Breast epithelium (tissue), 4 donors: Measurements from ENCODE around the gene TUBGCP2. TPM values are rescaled to one million over a fixed set of nuclear protein-coding genes. Genes with fewer than 3 reads are reported as not detected.

ENCODE experiments used
- DNase-seq, 2 donors: peaks; one replicate each; pipeline ENCODE4 v3.0.0-alpha.2; 2019; ENCODE audit warnings: low spot score in 2 of 2
- H3K27ac ChIP-seq, 2 donors: fragments of 200-600 bp; sonication (generic) in 1 of 2; one replicate each; pipeline ENCODE4 v1.5.1; 2016 to 2019; ENCODE audit warnings: mild to moderate bottlenecking in 1 of 2
- H3K27me3 ChIP-seq, 2 donors: fragments of 200-600 bp; sonication (generic) in 1 of 2; one replicate each; pipeline versions ENCODE4 v1.5.1 to v1.6.0; 2017 to 2019; ENCODE audit warnings: control low read depth in 1 of 2, mild to moderate bottlenecking in 1 of 2
- H3K36me3 ChIP-seq: fragments of 200-600 bp; one replicate; pipeline ENCODE4 v1.5.1; 2019
- H3K4me1 ChIP-seq, 2 donors: fragments of 200-600 bp; sonication (generic); one replicate each; pipeline ENCODE4 v1.5.1; 2016 to 2019; ENCODE audit warnings: control low read depth in 1 of 2
- H3K4me3 ChIP-seq, 3 donors: fragments of 200-600 bp; sonication (generic); 1 replicate in 2 of 3; 2 replicates in 1 of 3; pipeline ENCODE4 v1.5.1; 2016 to 2019; ENCODE audit warnings: mild to moderate bottlenecking in 3 of 3, moderate library complexity in 2 of 3
- H3K9me3 ChIP-seq, 2 donors: fragments of 200-600 bp; sonication (generic) in 1 of 2; one replicate each; pipeline ENCODE4 v1.5.1; 2016 to 2019; ENCODE audit warnings: control low read depth in 1 of 2
- POLR2A ChIP-seq: fragments of 450-650 bp; IDR thresholded peaks from one replicate; pipeline ENCODE4 v1.6.1; 2016; ENCODE audit warnings: antibody characterized with exemption, mild to moderate bottlenecking, moderate library complexity
- POLR2AphosphoS5 ChIP-seq, 3 donors: sonication (generic); formaldehyde crosslinking; IDR thresholded peaks; one replicate each; pipeline ENCODE4 v1.6.1; 2017; ENCODE audit warnings: antibody characterized with exemption in 3 of 3
- intact Hi-C: fragments of 100-400 bp; cut with DNase I; formaldehyde crosslinking; loops from one replicate; pipeline ENCODE4 v1.15.1; 2023; ENCODE audit warnings: low total_unique reads
- total RNA-seq, 3 donors: library from RNA; depleted of rRNA; stranded (reverse); fragments of >200 nt; gene quantifications; one replicate each; pipeline ENCODE4 v1.1.0, GENCODE V29; 2016
- TF ChIP-seq, protein P1 (sequence below), 3 donors: fragments of 450-650 bp; IDR thresholded peaks; one replicate each; pipeline ENCODE4 v1.5.1; 2016 to 2017; ENCODE audit warnings: antibody characterized with exemption in 3 of 3, mild to moderate bottlenecking in 3 of 3, moderate library complexity in 3 of 3

TUBGCP2 gene
- total RNA-seq, 3 donors from 2014 or later: 33.6 to 40.0 (median 39.5) TPM

DNA sequence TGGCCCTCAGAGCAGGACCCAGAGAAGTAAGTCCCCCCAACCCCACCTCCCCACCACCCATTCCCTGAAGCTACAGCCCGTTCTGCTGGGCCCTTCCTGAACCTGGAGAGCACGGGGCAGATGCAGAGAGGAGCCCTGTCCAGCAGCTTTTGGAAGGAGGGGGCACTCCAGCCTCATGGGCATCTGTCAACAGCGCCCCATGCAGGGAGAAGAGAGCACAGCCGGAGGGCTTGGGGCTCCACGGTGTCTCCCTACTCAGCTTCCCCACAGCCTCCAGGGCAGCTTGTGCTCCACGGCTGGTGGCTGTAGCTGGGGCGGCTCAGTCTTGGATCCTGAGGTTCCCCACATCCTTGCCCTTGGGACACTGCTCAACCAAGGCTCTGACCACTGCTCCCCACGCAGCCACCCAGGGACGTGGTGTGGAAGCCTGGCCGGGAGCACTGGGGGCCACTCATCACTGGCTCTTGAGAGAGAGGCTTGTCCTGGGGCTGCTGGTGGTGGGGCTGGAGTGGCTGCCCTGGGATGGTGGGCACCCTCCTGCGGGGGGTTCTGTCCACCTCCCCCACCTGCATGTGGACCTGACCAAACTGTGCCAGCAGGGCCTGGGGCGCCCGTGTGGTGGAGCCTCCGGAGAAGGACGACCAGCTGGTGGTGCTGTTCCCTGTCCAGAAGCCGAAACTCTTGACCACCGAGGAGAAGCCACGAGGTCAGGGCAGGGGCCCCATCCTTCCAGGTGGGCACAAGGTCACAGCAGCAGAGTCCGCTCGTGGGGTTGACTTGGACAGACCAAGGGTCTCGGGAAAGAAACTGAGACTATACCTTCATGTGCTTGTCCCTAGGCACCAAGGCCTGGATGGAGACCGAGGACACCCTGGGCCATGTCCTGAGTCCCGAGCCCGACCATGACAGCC, 43.0 kb upstream of the TUBGCP2 start:
- Histone ChIP-seq H3K27ac (no peak overlapping the region), H3K36me3 (no peaks in the 10 kb centered on the region), H3K27me3 (peaks cover 6 to 25% of the 10 kb centered on the region in 2 donors), H3K4me1 (peaks cover 0 to 2% of the 10 kb centered on the region in 2 donors), H3K4me3 (no peak overlapping the region), H3K9me3 (no peaks in the 10 kb centered on the region)
- TF ChIP-seq, protein P1, sequence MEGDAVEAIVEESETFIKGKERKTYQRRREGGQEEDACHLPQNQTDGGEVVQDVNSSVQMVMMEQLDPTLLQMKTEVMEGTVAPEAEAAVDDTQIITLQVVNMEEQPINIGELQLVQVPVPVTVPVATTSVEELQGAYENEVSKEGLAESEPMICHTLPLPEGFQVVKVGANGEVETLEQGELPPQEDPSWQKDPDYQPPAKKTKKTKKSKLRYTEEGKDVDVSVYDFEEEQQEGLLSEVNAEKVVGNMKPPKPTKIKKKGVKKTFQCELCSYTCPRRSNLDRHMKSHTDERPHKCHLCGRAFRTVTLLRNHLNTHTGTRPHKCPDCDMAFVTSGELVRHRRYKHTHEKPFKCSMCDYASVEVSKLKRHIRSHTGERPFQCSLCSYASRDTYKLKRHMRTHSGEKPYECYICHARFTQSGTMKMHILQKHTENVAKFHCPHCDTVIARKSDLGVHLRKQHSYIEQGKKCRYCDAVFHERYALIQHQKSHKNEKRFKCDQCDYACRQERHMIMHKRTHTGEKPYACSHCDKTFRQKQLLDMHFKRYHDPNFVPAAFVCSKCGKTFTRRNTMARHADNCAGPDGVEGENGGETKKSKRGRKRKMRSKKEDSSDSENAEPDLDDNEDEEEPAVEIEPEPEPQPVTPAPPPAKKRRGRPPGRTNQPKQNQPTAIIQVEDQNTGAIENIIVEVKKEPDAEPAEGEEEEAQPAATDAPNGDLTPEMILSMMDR (IDR thresholded peaks at IDR 0.05): no peak
- TF ChIP-seq POLR2AphosphoS5 (IDR thresholded peaks at IDR 0.05): no peak
- no peak for TF ChIP-seq POLR2A
- no peak for DNase-seq
- intact Hi-C loops: no loop called here

- intact Hi-C loops: no loop called here
- Histone ChIP-seq H3K36me3 (no peaks in the 10 kb centered on the region), H3K9me3 (no peaks in the 10 kb centered on the region), H3K4me1 (no peaks in the 10 kb centered on the region), H3K27ac (no peak overlapping the region), H3K4me3 (no peak overlapping the region), H3K27me3 (peaks cover 6 to 31% of the 10 kb centered on the region in 2 donors)
- no peak for TF ChIP-seq POLR2A
- TF ChIP-seq POLR2AphosphoS5 (IDR thresholded peaks at IDR 0.05): no peak
- TF ChIP-seq, protein P1 (IDR thresholded peaks at IDR 0.05): no peak
- DNase-seq: no peak
Measured at GRCh38 chr10:133350950-133351329, 42.3 kb upstream of the TUBGCP2 start.

DNA sequence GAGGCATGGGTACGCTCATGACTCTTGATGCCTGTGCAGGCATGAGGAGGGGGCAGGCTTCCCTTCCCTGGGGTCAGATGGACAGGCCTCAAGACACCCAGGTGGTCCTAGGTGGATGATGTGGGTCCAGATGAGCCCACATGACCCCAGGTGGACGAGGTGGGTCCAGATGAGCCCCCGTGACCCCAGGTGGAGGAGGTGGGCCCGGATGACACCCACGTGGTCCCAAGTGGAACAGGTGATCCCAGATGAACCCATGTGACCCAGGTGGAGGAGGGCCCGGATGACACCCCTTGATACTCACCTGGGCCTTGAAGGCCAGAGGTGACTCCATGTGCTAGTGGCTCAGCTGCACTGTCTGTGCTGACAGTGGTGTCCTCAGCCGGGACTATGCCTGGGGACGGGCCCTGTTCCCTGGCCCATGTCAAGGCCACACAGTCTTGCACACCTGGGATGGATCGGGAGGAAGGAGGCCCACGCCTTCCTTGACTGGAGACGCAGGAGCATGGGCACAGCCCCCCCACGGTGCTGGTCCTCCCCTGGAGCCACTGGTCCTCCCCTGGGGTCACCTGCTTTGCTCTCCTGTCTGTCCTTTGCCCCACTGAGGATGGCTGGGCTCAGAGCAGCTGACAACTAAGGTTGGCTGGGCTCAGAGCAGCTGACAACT, 41.7 kb upstream of the TUBGCP2 start:
- intact Hi-C loops: no loop called here
- no peak for DNase-seq
- Histone ChIP-seq H3K36me3 (no peaks in the 10 kb centered on the region), H3K27ac (no peak overlapping the region), H3K4me3 (no peak overlapping the region), H3K9me3 (no peaks in the 10 kb centered on the region), H3K4me1 (no peaks in the 10 kb centered on the region), H3K27me3 (peaks cover 6 to 36% of the 10 kb centered on the region in 2 donors)
- no peak for TF ChIP-seq POLR2AphosphoS5 (IDR thresholded peaks at IDR 0.05)
- TF ChIP-seq, protein P1 (IDR thresholded peaks at IDR 0.05): no peak
- TF ChIP-seq POLR2A: no peak

GRCh38 chr10:133349577-133350011, 40.9 kb upstream of the TUBGCP2 start:
- DNase-seq: no peak
- no peaks in the 10 kb centered on the region for H3K36me3 ChIP-seq
- H3K9me3 ChIP-seq: no peaks in the 10 kb centered on the region
- H3K27me3 ChIP-seq: peaks cover 6 to 45% of the 10 kb centered on the region in 2 donors
- intact Hi-C loops: no loop called here
- no peaks in the 10 kb centered on the region for H3K4me1 ChIP-seq
- H3K4me3 ChIP-seq: no peak overlapping the region
- TF ChIP-seq, protein P1 (IDR thresholded peaks at IDR 0.05): no peak
- no peak for TF ChIP-seq POLR2A
- H3K27ac ChIP-seq: no peak overlapping the region

DNA sequence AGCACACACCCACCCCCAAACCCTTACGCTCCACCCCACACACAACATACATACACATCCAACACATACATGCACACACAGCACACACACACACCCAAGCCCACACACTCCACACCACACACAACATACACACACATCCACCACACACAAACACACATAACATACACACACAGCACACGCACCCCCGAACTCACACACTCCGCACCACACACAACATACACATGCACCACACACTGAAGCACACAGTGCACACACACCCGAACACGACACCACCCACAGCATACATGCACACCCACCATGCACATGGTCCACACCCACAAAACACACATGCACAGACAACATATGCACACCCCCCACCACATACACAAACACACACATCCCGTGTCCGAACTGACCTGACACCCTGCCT, 40.5 kb upstream of the TUBGCP2 start:
- intact Hi-C loops: no loop called here
- TF ChIP-seq POLR2A (no peak), POLR2AphosphoS5 (IDR thresholded peaks at IDR 0.05) (no peak)
- TF ChIP-seq, protein P1 (IDR thresholded peaks at IDR 0.05): no peak
- Histone ChIP-seq H3K4me1 (no peaks in the 10 kb centered on the region), H3K4me3 (no peak overlapping the region), H3K36me3 (no peaks in the 10 kb centered on the region), H3K27ac (no peak overlapping the region), H3K9me3 (no peaks in the 10 kb centered on the region), H3K27me3 (peaks cover 6 to 49% of the 10 kb centered on the region in 2 donors)
- DNase-seq: no peak
